Left ventricle myocardium inferior (tissue), 1 donor: ENCODE data around the gene GLS. TPM values are rescaled to one million over a fixed set of nuclear protein-coding genes. Genes with fewer than 3 reads are reported as not detected.
A peak's percentile ranks its signal among the peaks of the same experiment; 100 is the strongest.
"Not testable (repeated sequence)": the region's sequence is repeated elsewhere in the genome, so short reads cannot be mapped to it uniquely, and the experiment has no call there.

Experiments used
- DNase-seq: peaks from one replicate; pipeline ENCODE4 v3.0.0-alpha.2; 2020
- H3K27ac ChIP-seq: fragments of 200-600 bp; replicated peaks from 2 replicates; pipeline ENCODE4 v1.8.0; 2021
- H3K27me3 ChIP-seq: fragments of 200-600 bp; 2 replicates; pipeline ENCODE4 v1.8.0; 2021; ENCODE audit warnings: low read depth
- H3K36me3 ChIP-seq: fragments of 200-600 bp; 2 replicates; pipeline ENCODE4 v1.8.0; 2021
- H3K4me1 ChIP-seq: fragments of 200-600 bp; 2 replicates; pipeline ENCODE4 v1.8.0; 2021
- H3K4me3 ChIP-seq: fragments of 200-600 bp; 2 replicates; pipeline ENCODE4 v1.8.0; 2021; ENCODE audit warnings: mild to moderate bottlenecking, moderate library complexity
- H3K9me3 ChIP-seq: fragments of 200-600 bp; replicated peaks from 2 replicates; pipeline ENCODE4 v1.8.0; 2021
- intact Hi-C: fragments of 100-400 bp; cut with micrococcal nuclease; formaldehyde crosslinking; loops from one replicate; pipeline ENCODE4 v1.11.0; 2022
- total RNA-seq: library from RNA; stranded (reverse); fragmentation: NEBNext Ultra II Directional; extraction: Animal tissue kit (Norgen Biotek cat#: 25700); gene quantifications from one replicate; pipeline ENCODE4 v1.2.1, GENCODE V29; 2021
- TF ChIP-seq, protein P1 (sequence below): fragments of 200-600 bp; IDR thresholded peaks from 2 replicates; pipeline ENCODE4 v1.8.0; 2021; ENCODE audit warnings: antibody characterized with exemption, mild to moderate bottlenecking, borderline replicate concordance
- donor health status: DM: no; HTN: yes; CAD: no; lungs with severe emphysema.

The GLS gene
- total RNA-seq, 1 donor from 2014 or later: 48.4 TPM

DNA sequence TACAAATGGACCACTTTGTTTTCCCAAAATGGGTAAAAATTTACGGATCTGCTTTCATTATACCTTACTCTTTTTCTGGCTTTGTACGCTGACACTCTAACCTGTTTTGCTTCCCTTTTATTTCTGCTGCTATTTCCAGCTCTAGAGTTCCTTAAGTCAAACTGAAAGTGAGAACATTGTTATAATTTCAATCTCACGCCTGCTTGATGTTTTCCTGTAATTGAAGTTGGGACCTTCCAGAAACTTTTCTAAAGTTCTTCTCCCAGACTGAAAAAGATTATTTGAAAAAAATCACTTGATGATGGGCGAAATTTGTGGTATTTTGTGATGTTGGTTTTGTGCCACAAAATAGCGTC, 1.8 kb downstream of the GLS start:
- peak overlapping the region; percentile 91 for H3K4me3 ChIP-seq
- peaks cover 72% of the 10 kb centered on the region for H3K4me1 ChIP-seq
- intact Hi-C loops: no loop called here
- no peaks in the 10 kb centered on the region for H3K9me3 ChIP-seq
- H3K27me3 ChIP-seq: no peaks in the 10 kb centered on the region
- TF ChIP-seq, protein P1, sequence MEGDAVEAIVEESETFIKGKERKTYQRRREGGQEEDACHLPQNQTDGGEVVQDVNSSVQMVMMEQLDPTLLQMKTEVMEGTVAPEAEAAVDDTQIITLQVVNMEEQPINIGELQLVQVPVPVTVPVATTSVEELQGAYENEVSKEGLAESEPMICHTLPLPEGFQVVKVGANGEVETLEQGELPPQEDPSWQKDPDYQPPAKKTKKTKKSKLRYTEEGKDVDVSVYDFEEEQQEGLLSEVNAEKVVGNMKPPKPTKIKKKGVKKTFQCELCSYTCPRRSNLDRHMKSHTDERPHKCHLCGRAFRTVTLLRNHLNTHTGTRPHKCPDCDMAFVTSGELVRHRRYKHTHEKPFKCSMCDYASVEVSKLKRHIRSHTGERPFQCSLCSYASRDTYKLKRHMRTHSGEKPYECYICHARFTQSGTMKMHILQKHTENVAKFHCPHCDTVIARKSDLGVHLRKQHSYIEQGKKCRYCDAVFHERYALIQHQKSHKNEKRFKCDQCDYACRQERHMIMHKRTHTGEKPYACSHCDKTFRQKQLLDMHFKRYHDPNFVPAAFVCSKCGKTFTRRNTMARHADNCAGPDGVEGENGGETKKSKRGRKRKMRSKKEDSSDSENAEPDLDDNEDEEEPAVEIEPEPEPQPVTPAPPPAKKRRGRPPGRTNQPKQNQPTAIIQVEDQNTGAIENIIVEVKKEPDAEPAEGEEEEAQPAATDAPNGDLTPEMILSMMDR: no peak
- no peak for DNase-seq
- H3K36me3 ChIP-seq: no peaks in the 10 kb centered on the region
- H3K27ac ChIP-seq: peak overlapping the region; percentile 99

DNA sequence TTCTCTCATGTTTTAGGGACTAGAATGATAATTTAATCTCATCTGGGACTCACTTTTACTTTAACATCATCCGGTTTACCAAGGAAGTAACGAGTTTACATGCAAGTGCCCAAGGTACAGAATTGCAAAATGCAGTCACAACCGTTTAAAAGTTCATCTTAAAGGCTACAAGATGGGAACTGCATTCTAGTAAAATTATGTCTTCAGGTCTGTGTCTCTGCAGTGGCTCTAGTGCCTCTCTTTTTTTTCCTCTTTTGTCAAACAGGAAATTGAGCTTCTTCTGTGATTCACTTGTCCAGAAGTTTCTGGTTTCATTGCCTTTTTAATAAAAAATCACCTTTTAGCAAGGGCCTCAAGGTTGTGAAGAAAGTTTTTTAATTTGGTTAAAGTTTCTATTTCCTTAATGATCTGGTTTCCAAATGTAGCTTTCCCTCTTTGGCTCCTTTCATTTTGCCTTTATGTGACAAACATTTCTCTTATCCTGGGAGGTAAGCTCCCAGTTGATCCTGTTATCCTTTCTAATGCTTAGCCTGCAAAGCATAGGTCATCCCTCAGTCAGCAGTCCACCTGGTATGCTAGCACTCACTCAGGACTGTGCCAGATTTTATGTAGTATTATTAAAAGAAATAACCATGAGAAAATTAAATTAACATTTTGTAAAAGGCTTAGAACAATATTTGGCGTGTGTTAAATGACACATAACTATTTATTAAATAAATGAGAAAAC, 2.4 kb downstream of the GLS start:
- H3K4me1 ChIP-seq: peaks cover 79% of the 10 kb centered on the region
- peak overlapping the region; percentile 91 for H3K4me3 ChIP-seq
- no peaks in the 10 kb centered on the region for H3K36me3 ChIP-seq
- no peak for DNase-seq
- TF ChIP-seq, protein P1: no peak
- intact Hi-C loops: no loop called here
- peak overlapping the region; percentile 99 for H3K27ac ChIP-seq
- H3K27me3 ChIP-seq: no peaks in the 10 kb centered on the region
- no peaks in the 10 kb centered on the region for H3K9me3 ChIP-seq

DNA sequence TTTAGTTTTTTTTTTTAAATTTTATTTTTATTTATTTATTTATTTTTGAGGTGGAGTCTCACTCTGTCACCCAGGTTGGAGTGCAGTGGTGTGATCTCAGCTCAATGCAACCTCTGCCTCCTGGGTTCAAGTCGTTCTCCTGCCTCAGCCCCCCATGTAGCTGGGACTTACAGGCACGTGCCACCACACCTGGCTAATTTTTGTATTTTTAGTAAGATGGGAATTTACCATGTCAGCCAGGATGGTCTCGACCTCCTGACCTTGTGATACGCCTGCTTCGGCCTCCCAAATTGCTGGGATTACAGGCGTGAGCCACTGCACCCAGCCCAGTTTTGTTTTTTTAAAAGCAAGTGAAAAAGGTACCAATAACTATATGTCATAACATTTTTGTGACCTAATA, 5.2 kb downstream of the GLS start:
- not testable (repeated sequence) for H3K27ac ChIP-seq

DNA sequence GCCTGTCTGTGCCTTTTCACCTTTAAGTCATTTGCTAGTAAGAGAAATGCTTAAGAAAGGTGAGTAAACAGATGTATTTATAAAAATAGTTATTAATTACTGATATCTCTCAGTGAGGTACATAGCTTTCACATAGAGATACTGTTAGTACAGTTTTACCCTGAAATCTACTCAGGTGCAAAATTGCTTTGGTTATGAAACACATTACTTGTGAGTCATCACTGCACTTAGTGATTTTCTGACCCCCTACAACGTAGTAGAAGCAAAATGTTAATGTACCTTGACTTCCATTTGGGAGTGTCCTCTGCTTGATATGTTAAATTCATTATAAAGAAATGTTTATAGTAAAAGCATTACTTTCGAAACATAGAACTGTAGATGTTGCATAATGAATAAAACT, 6.5 kb downstream of the GLS start:
- TF ChIP-seq, protein P1: no peak
- Histone ChIP-seq H3K36me3 (no peaks in the 10 kb centered on the region), H3K4me1 (peaks cover 100% of the 10 kb centered on the region), H3K27me3 (no peaks in the 10 kb centered on the region), H3K4me3 (no peak overlapping the region), H3K9me3 (no peaks in the 10 kb centered on the region), H3K27ac (no peak overlapping the region)
- no peak for DNase-seq
- intact Hi-C loops: no loop called here

More for the DNA sequence above, 5.2 kb downstream of the GLS start:
- H3K27me3 ChIP-seq, H3K9me3 ChIP-seq, DNase-seq, H3K4me3 ChIP-seq, intact Hi-C loops, H3K36me3 ChIP-seq: not testable (repeated sequence)
- peaks cover 98% of the 10 kb centered on the region for H3K4me1 ChIP-seq

DNA sequence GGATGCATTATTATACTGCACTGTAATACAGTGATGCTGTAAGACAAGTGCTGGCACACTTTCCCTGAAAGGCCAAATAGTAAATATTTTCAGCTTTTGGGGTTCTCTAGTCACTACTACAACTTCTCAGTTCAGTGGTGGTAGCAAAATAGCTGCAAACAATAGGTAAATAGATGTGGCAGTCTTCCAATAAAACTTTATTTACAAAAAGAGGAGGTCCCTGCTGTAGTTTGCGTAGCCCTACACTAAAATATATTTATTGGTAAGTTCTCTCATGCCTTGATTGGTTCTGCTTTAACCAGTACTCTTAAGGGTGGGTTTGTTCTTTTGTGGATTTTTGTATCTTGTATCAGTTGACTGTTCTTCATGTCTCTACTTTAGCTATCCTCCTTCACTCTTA, 7.8 kb downstream of the GLS start:
- no peaks in the 10 kb centered on the region for H3K9me3 ChIP-seq
- intact Hi-C loops: no loop called here
- no peaks in the 10 kb centered on the region for H3K36me3 ChIP-seq
- TF ChIP-seq, protein P1: no peak
- peak overlapping the region; percentile 7 for H3K27ac ChIP-seq
- no peak overlapping the region for H3K4me3 ChIP-seq
- no peak for DNase-seq
- peaks cover 93% of the 10 kb centered on the region for H3K4me1 ChIP-seq
- no peaks in the 10 kb centered on the region for H3K27me3 ChIP-seq

DNA sequence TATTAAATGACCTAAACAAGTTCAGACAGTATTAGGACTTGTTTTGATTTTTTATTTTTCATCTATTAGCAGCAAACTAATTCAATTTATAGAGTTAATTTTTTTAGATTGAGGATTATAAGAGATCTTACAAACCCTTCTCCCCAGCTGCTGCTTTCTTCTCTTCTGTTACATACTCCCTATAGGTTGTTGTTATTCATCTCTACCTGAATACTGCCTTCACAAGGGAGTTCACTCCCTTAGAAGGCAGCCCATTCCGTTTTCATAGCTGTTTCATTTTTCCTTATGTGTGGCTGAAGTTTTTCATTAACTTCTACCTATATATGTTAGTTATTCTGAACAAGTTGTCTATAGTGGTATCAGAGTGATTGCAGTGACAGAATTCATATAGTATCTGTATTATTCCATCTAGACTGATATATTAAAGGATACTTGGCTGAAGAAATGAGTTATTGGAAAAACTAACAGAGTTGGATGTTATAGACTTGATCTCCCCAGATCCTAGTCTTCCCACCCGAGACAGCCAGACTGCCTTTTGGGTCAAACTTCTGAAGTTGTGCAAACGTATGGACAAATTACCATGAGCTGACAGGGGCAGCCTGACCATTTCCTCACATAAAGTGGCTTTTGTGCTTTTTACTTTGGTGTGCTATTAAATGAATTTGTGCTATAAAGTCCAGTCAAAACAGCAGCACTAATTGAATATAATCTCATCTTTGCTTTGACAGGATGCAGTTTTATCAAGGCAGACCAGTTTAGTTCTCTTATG, 8.7 kb downstream of the GLS start:
- intact Hi-C loops: no loop called here
- no peak for DNase-seq
- TF ChIP-seq, protein P1: no peak
- Histone ChIP-seq H3K36me3 (no peaks in the 10 kb centered on the region), H3K4me3 (no peak overlapping the region), H3K27ac (no peak overlapping the region), H3K27me3 (no peaks in the 10 kb centered on the region), H3K9me3 (no peaks in the 10 kb centered on the region), H3K4me1 (peaks cover 91% of the 10 kb centered on the region)
